DND-41 (cell line): Measurements from ENCODE around the gene SH2D1B.

Source experiments
- ATAC-seq: fragments of 200-7000 bp; cut with Tn5 transposase; 3 replicates; pipeline ENCODE4 v1.9.1; 2021; ENCODE audit warnings: low read depth; ENCODE audit not compliant: insufficient read depth
- DNase-seq: peaks from one replicate; pipeline ENCODE4 v3.0.0-alpha.2; 2020
- H2AFZ ChIP-seq: 2 replicates; pipeline ENCODE4 v1.6.0; 2012; ENCODE audit warnings: low read depth, low read length
- H3K27ac ChIP-seq: 2 replicates; pipeline ENCODE4 v1.5.1; 2012; ENCODE audit warnings: low read length, inconsistent platforms
- H3K27me3 ChIP-seq: fragments of 200-600 bp; sonication (generic); 2 replicates; pipeline ENCODE4 v1.6.0; 2012; ENCODE audit warnings: low read length, mild to moderate bottlenecking, inconsistent platforms; ENCODE audit not compliant: insufficient read depth, poor library complexity
- H3K36me3 ChIP-seq: 2 replicates; pipeline ENCODE4 v1.5.1; 2012; ENCODE audit warnings: low read length, inconsistent platforms; ENCODE audit not compliant: insufficient read depth
- H3K4me1 ChIP-seq: 2 replicates; pipeline ENCODE4 v1.5.1; 2012; ENCODE audit warnings: mild to moderate bottlenecking, low read length; ENCODE audit not compliant: insufficient read depth
- H3K4me2 ChIP-seq: 2 replicates; pipeline ENCODE4 v1.6.0; 2012; ENCODE audit warnings: mild to moderate bottlenecking, moderate library complexity, low read length, inconsistent platforms; ENCODE audit not compliant: insufficient read depth
- H3K4me3 ChIP-seq, 2 experiments: fragments of 200-600 bp in 1 of 2; shearing (Covaris generic) in 1 of 2; 2 replicates each; pipeline ENCODE4 v1.5.1; 2012 to 2016; ENCODE audit warnings: inconsistent platforms in 2 of 2, low read length in 2 of 2, mild to moderate bottlenecking in 2 of 2, low read depth in 1 of 2, moderate library complexity in 1 of 2
- H3K79me2 ChIP-seq: 2 replicates; pipeline ENCODE4 v1.6.0; 2012; ENCODE audit warnings: low read length, inconsistent platforms; ENCODE audit not compliant: insufficient read depth
- H3K9ac ChIP-seq: 2 replicates; pipeline ENCODE4 v1.6.0; 2012; ENCODE audit warnings: low read depth, mild to moderate bottlenecking, inconsistent platforms, low read length, moderate library complexity
- H3K9me3 ChIP-seq: 2 replicates; pipeline ENCODE4 v1.5.1; 2012; ENCODE audit warnings: low read length, moderate library complexity, mild to moderate bottlenecking, inconsistent platforms; ENCODE audit not compliant: insufficient read depth, severe bottlenecking
- H4K20me1 ChIP-seq: 2 replicates; pipeline ENCODE4 v1.6.0; 2012; ENCODE audit warnings: low read length; ENCODE audit not compliant: insufficient read depth
- CTCF ChIP-seq: IDR thresholded peaks from 2 replicates; pipeline ENCODE4 v1.5.1; 2012; ENCODE audit warnings: borderline replicate concordance, low read length, moderate library complexity, mild to moderate bottlenecking; ENCODE audit not compliant: poor library complexity, severe bottlenecking; ENCODE audit errors: extremely low read depth
- EZH2 ChIP-seq: IDR thresholded peaks from 3 replicates; pipeline ENCODE4 v1.6.1; 2012; ENCODE audit warnings: borderline replicate concordance, low read depth, mild to moderate bottlenecking, moderate library complexity, low read length, inconsistent platforms; ENCODE audit not compliant: severe bottlenecking

Gene SH2D1B

DNA sequence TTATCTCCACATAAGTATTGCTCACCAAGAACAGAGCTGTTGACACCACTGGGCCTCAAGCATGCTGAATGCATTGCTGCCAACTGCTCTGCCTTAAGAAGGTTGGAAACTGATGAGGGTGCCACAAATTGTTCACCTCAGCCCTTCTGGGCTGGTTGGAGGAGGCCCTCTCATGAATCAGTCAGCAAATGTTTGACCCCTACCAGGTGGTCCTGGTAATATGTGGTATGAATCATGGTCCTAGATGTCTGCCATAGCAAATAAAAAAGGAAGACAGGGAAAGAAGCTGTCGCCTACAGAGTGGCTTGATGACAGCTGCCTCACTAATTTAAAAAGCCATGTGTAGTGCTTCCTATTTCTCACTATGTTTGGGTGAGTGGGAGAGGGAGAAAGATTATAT, 47.4 kb downstream of the SH2D1B start:
- no peaks in the 10 kb centered on the region for H3K4me1 ChIP-seq
- DNase-seq: no peak
- no peak overlapping the region for H3K4me3 ChIP-seq
- H3K9ac ChIP-seq: no peak overlapping the region
- ATAC-seq: no peak
- TF ChIP-seq CTCF (no peak), EZH2 (no peak)
- H3K27me3 ChIP-seq: no peaks in the 10 kb centered on the region
- no peaks in the 10 kb centered on the region for H3K9me3 ChIP-seq
- no peaks in the 10 kb centered on the region; the same call in 1 of the 2 replicates for H4K20me1 ChIP-seq
- H3K36me3 ChIP-seq: no peaks in the 10 kb centered on the region
- no peak overlapping the region for H3K4me2 ChIP-seq
- H3K27ac ChIP-seq: no peak overlapping the region
- H3K79me2 ChIP-seq: no peaks in the 10 kb centered on the region
- H2AFZ ChIP-seq: no peak overlapping the region

- Histone ChIP-seq H3K9me3 (no peaks in the 10 kb centered on the region), H3K27me3 (no peaks in the 10 kb centered on the region), H2AFZ (no peak overlapping the region), H3K4me2 (no peak overlapping the region), H3K36me3 (no peaks in the 10 kb centered on the region), H3K9ac (no peak overlapping the region), H3K4me3 (no peak overlapping the region), H3K4me1 (no peaks in the 10 kb centered on the region), H3K27ac (no peak overlapping the region), H3K79me2 (no peaks in the 10 kb centered on the region), H4K20me1 (no peaks in the 10 kb centered on the region; the same call in 1 of the 2 replicates)
- DNase-seq: no peak
- TF ChIP-seq EZH2 (no peak), CTCF (no peak)
- no peak for ATAC-seq
Observed at GRCh38 chr1:162363823-162364222, 48.1 kb downstream of the SH2D1B start.

GRCh38 chr1:162361349-162361748, 50.6 kb downstream of the SH2D1B start:
- no peaks in the 10 kb centered on the region for H3K27me3 ChIP-seq
- H2AFZ ChIP-seq: no peak overlapping the region
- no peak overlapping the region for H3K27ac ChIP-seq
- no peaks in the 10 kb centered on the region for H3K4me1 ChIP-seq
- no peaks in the 10 kb centered on the region for H3K36me3 ChIP-seq
- no peak overlapping the region for H3K4me2 ChIP-seq
- no peak overlapping the region for H3K4me3 ChIP-seq
- no peaks in the 10 kb centered on the region for H3K9me3 ChIP-seq
- DNase-seq (no peak), ATAC-seq (no peak)
- no peaks in the 10 kb centered on the region for H3K79me2 ChIP-seq
- no peaks in the 10 kb centered on the region; the same call in 1 of the 2 replicates for H4K20me1 ChIP-seq
- H3K9ac ChIP-seq: no peak overlapping the region
- TF ChIP-seq CTCF (no peak), EZH2 (no peak)

GRCh38 chr1:162360874-162361260, 51.1 kb downstream of the SH2D1B start:
- no peaks in the 10 kb centered on the region for H3K27me3 ChIP-seq
- no peak for DNase-seq

More at GRCh38 chr1:162360874-162361260, 51.1 kb downstream of the SH2D1B start:
- no peak overlapping the region for H3K4me2 ChIP-seq
- H2AFZ ChIP-seq: no peak overlapping the region
- no peak overlapping the region for H3K27ac ChIP-seq
- no peaks in the 10 kb centered on the region for H4K20me1 ChIP-seq
- no peaks in the 10 kb centered on the region for H3K4me1 ChIP-seq
- no peaks in the 10 kb centered on the region for H3K36me3 ChIP-seq
- ATAC-seq: no peak
- no peaks in the 10 kb centered on the region for H3K9me3 ChIP-seq
- no peaks in the 10 kb centered on the region for H3K79me2 ChIP-seq
- TF ChIP-seq CTCF (no peak), EZH2 (no peak)
- H3K9ac ChIP-seq: no peak overlapping the region
- H3K4me3 ChIP-seq: no peak overlapping the region
